Mammary epithelial cell (primary cell): ENCODE data around the gene SULT1A1.

ENCODE experiments used
- EZH2 ChIP-seq: IDR thresholded peaks from 2 replicates; pipeline ENCODE4 v1.6.1; 2012; ENCODE audit warnings: low read length, inconsistent platforms, borderline replicate concordance
- TF ChIP-seq, protein P1 (sequence below), 2 donors: IDR thresholded peaks in 1 of 2; conservative IDR thresholded peaks in 1 of 2; 2 replicates each; pipeline ENCODE4 v1.5.1; 2011 to 2012; ENCODE audit warnings: inconsistent platforms in 2 of 2, low read length in 2 of 2, mild to moderate bottlenecking in 2 of 2, control low read depth in 1 of 2, low read depth in 1 of 2; ENCODE audit not compliant: insufficient read depth in 1 of 2; ENCODE audit errors: extremely low read depth in 1 of 2

DNA sequence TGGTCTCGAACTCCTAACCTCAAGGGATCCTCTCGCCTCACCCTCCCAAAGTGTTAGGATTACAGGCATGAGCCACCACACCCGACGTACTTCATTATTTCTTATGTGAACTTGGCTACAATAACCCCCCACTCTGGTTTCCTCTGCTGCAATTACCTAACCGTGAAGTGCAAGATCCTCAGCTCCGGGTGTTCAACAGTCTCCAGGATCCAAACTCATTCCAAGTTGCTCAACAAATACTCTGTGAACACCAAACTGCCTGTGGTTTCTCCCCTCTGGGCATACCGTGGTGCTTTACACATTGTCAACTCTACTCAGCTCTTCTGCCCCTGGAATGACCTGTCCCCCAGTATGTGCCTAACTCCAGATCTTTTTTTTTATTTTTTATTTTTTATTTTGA, 6.8 kb upstream of the SULT1A1 start:
- TF ChIP-seq, protein P1, sequence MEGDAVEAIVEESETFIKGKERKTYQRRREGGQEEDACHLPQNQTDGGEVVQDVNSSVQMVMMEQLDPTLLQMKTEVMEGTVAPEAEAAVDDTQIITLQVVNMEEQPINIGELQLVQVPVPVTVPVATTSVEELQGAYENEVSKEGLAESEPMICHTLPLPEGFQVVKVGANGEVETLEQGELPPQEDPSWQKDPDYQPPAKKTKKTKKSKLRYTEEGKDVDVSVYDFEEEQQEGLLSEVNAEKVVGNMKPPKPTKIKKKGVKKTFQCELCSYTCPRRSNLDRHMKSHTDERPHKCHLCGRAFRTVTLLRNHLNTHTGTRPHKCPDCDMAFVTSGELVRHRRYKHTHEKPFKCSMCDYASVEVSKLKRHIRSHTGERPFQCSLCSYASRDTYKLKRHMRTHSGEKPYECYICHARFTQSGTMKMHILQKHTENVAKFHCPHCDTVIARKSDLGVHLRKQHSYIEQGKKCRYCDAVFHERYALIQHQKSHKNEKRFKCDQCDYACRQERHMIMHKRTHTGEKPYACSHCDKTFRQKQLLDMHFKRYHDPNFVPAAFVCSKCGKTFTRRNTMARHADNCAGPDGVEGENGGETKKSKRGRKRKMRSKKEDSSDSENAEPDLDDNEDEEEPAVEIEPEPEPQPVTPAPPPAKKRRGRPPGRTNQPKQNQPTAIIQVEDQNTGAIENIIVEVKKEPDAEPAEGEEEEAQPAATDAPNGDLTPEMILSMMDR (conservative IDR thresholded peaks at IDR 0.05 in 1 of 2, IDR thresholded peaks at IDR 0.05 in 1 of 2; ENCODE audit: extremely low read depth in 1 of 2, insufficient read depth in 1 of 2, low read depth in 1 of 2, low read length in 2 of 2) = no peak
- no peak for TF ChIP-seq EZH2
